Hepatocyte (in vitro differentiated cells): ENCODE results near the gene AQP12A. TPM values are rescaled to one million over a fixed set of nuclear protein-coding genes. Genes with fewer than 3 reads are reported as not detected.
"Not testable (repeated sequence)": the region's sequence is repeated elsewhere in the genome, so short reads cannot be mapped to it uniquely, and the experiment has no call there.

ENCODE experiments used
- DNase-seq: peaks from one replicate; pipeline ENCODE4 v3.0.0-alpha.2; 2016; ENCODE audit warnings: low spot score
- H2AFZ ChIP-seq: fragments of 200-600 bp; sonication (generic); 2 replicates; pipeline ENCODE4 v1.6.0; 2016; ENCODE audit warnings: antibody characterized with exemption, mild to moderate bottlenecking
- H3K27ac ChIP-seq: fragments of 200-600 bp; sonication (generic); 2 replicates; pipeline ENCODE4 v1.5.1; 2016; ENCODE audit warnings: mild to moderate bottlenecking
- H3K27me3 ChIP-seq: fragments of 200-600 bp; sonication (generic); 2 replicates; pipeline ENCODE4 v1.6.1; 2016
- H3K36me3 ChIP-seq: fragments of 200-600 bp; sonication (generic); replicated peaks from 2 replicates; pipeline ENCODE4 v1.5.1; 2016; ENCODE audit warnings: low read depth; ENCODE audit not compliant: insufficient read depth
- H3K4me1 ChIP-seq: fragments of 200-600 bp; sonication (generic); 2 replicates; pipeline ENCODE4 v1.5.1; 2016; ENCODE audit warnings: mild to moderate bottlenecking, moderate library complexity; ENCODE audit not compliant: insufficient read depth
- H3K4me2 ChIP-seq: fragments of 200-600 bp; sonication (generic); 2 replicates; pipeline ENCODE4 v1.6.0; 2016
- H3K4me3 ChIP-seq: fragments of 200-600 bp; sonication (generic); 2 replicates; pipeline ENCODE4 v1.5.1; 2016; ENCODE audit warnings: mild to moderate bottlenecking
- H3K79me2 ChIP-seq: fragments of 200-600 bp; sonication (generic); 2 replicates; pipeline ENCODE4 v1.6.0; 2017; ENCODE audit warnings: mild to moderate bottlenecking
- H3K9me2 ChIP-seq: fragments of 200-600 bp; sonication (generic); replicated peaks from 2 replicates; pipeline ENCODE4 v1.6.0; 2017; ENCODE audit warnings: mild to moderate bottlenecking; ENCODE audit not compliant: insufficient read depth
- H3K9me3 ChIP-seq: fragments of 200-600 bp; sonication (generic); 2 replicates; pipeline ENCODE4 v1.5.1; 2016; ENCODE audit warnings: low read depth, mild to moderate bottlenecking
- H4K20me1 ChIP-seq: fragments of 200-600 bp; sonication (generic); 2 replicates; pipeline ENCODE4 v1.6.0; 2016; ENCODE audit warnings: mild to moderate bottlenecking; ENCODE audit not compliant: insufficient read depth, poor library complexity, severe bottlenecking
- EZH2 ChIP-seq: fragments of 200-600 bp; sonication (generic); IDR thresholded peaks from 2 replicates; pipeline ENCODE4 v1.6.1; 2016; ENCODE audit warnings: antibody characterized with exemption, mild to moderate bottlenecking, borderline replicate concordance
- EZH2phosphoT487 ChIP-seq: fragments of 200-600 bp; sonication (generic); IDR thresholded peaks from one replicate; pipeline ENCODE4 v1.6.1; 2018; ENCODE audit warnings: antibody characterized with exemption, mild to moderate bottlenecking, low read depth, moderate library complexity; ENCODE audit not compliant: unreplicated experiment, severe bottlenecking
- WGBS: methylation state at CpG from one replicate; pipeline ENCODE4 v1.1.6; 2016; ENCODE audit warnings: low lambda C conversion rate; ENCODE audit errors: missing lambda C conversion rate; 5-methylcytosine and 5-hydroxymethylcytosine counted together
- polyA plus RNA-seq: library from polyadenylated mRNA; unstranded; fragments of >200 nt; fragmentation: Nextera tagmentation; extraction: Ambion mirVana; gene quantifications from 2 replicates; pipeline ENCODE4 v1.2.1, GENCODE V29; 2016
- total RNA-seq: library from RNA; depleted of rRNA; stranded (reverse); fragments of >200 nt; gene quantifications from 2 replicates; pipeline ENCODE4 v1.2.3, GENCODE V29; 2014
- TF ChIP-seq, protein P1 (sequence below): fragments of 200-600 bp; sonication (generic); IDR thresholded peaks from 2 replicates; pipeline ENCODE4 v1.5.1; 2016; ENCODE audit warnings: antibody characterized with exemption, mild to moderate bottlenecking; ENCODE audit not compliant: poor library complexity

AQP12A gene, protein sequence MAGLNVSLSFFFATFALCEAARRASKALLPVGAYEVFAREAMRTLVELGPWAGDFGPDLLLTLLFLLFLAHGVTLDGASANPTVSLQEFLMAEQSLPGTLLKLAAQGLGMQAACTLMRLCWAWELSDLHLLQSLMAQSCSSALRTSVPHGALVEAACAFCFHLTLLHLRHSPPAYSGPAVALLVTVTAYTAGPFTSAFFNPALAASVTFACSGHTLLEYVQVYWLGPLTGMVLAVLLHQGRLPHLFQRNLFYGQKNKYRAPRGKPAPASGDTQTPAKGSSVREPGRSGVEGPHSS
- total RNA-seq (not detected in 2 replicates), polyA plus RNA-seq (not detected in 2 replicates)

DNA sequence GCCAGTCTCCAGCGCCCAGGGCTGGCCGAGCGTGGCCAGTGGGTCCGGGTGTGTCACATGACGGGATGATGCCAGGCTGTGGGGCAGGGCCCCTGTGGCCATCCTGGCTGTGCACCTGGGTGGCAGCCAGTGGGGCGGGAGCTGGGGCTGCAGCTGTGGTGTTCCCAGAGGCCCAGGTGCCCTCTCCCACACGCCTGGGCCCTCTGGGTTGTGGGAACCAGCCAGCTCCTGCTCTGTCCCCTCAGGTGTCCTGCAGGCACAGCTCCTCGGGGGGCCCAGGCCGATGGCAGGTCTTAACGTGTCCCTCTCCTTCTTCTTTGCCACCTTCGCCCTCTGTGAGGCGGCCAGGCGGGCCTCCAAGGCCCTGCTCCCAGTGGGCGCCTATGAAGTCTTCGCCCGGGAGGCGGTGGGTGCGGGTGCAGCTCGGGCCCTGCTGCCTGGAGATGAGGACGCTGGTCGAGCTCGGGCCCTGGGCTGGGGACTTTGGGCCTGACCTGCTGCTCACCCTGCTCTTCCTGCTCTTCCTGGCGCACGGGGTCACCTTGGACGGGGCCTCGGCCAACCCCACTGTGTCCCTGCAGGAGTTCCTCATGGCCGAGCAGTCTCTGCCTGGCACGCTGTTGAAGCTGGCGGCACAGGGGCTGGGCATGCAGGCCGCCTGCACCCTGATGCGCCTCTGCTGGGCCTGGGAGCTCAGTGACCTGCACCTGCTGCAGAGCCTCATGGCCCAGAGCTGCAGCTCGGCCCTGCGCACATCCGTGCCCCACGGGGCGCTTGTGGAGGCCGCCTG lies at the start of gene AQP12A:
Gene AQP12A, plus strand, starts transcription at position 236 of the 790 bp plus-strand sequence. Its CDS starts 48 bp downstream, at position 284.
- H3K4me1 ChIP-seq, DNase-seq, H3K27ac ChIP-seq, H3K9me2 ChIP-seq, H2AFZ ChIP-seq, H3K36me3 ChIP-seq, H3K27me3 ChIP-seq, H3K4me2 ChIP-seq, H4K20me1 ChIP-seq, H3K79me2 ChIP-seq, H3K4me3 ChIP-seq, H3K9me3 ChIP-seq: not testable (repeated sequence)
- 96% methylated on average over 23 of the region's 37 CpGs for WGBS

DNA sequence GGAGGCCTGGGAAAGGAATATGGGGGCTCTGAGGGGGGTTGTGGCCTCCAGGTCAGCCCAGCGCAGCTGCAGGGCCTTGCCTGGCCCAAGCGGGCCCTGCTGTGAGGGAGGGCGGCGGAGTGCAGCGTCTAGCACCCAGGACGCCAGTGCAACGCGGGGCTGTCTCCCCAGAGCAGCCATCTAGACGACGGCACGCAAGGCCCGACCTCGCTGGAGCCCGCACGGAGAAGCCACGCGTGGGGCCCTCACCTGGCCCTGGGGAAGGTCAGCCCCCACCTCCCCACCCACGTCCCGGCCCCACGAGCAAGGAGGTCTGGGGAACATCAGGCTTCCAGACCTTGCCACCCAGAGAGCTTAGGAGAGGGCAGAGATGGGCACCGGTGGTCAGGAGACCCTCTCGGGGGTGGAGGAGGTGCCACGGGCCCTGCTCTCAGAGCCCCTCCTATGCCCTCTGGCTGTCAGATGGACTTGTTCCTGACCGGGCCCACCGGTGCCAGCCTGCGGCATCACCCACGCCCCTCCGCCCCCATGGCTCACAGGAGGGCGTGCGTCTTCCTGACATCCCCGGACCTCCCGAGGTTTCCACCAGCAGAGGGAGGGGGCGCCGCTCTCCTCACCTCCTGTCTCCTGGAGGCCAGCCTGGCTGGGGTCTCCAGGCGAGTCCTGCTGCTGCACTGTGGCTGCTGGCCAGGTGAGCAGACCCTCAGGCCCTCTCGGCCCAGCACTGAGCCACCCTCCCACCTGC lies 49.4 kb upstream of the AQP12A start:
- H3K9me2 ChIP-seq, result no peaks in the 10 kb centered on the region
- no peak overlapping the region for H3K4me2 ChIP-seq
- no peak overlapping the region for H2AFZ ChIP-seq
- DNase-seq, result no peak
- H4K20me1 ChIP-seq, result no peaks in the 10 kb centered on the region
- no peak overlapping the region for H3K27ac ChIP-seq
- H3K9me3 ChIP-seq, result no peaks in the 10 kb centered on the region
- no peaks in the 10 kb centered on the region for H3K4me1 ChIP-seq
- no peaks in the 10 kb centered on the region for H3K27me3 ChIP-seq
- H3K36me3 ChIP-seq, result no peaks in the 10 kb centered on the region
- 92% methylated on average over 31 of the region's 36 CpGs for WGBS
- no peaks in the 10 kb centered on the region for H3K79me2 ChIP-seq
- TF ChIP-seq, protein P1, sequence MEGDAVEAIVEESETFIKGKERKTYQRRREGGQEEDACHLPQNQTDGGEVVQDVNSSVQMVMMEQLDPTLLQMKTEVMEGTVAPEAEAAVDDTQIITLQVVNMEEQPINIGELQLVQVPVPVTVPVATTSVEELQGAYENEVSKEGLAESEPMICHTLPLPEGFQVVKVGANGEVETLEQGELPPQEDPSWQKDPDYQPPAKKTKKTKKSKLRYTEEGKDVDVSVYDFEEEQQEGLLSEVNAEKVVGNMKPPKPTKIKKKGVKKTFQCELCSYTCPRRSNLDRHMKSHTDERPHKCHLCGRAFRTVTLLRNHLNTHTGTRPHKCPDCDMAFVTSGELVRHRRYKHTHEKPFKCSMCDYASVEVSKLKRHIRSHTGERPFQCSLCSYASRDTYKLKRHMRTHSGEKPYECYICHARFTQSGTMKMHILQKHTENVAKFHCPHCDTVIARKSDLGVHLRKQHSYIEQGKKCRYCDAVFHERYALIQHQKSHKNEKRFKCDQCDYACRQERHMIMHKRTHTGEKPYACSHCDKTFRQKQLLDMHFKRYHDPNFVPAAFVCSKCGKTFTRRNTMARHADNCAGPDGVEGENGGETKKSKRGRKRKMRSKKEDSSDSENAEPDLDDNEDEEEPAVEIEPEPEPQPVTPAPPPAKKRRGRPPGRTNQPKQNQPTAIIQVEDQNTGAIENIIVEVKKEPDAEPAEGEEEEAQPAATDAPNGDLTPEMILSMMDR, result no peak
- TF ChIP-seq EZH2phosphoT487 (no peak), EZH2 (no peak)
- H3K4me3 ChIP-seq, result no peak overlapping the region

DNA sequence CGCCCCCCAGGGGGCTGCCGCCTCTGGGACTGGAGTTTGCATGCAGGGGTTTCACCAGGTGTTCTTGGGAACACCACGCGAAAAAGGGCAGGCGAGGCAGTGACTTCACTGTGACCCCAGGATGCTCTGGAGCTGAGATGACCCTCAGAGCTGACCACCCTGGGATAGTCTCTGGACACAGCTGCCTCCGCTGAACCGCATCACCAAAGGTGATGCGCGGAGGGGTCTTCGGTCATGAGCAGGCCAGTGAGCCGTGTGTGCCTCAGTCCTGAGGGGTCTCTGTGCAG lies 48.9 kb upstream of the AQP12A start:
- no peaks in the 10 kb centered on the region for H4K20me1 ChIP-seq
- H3K4me2 ChIP-seq, result no peak overlapping the region
- TF ChIP-seq, protein P1, result no peak
- TF ChIP-seq EZH2phosphoT487 (no peak), EZH2 (no peak)
- no peaks in the 10 kb centered on the region for H3K36me3 ChIP-seq
- no peaks in the 10 kb centered on the region for H3K9me2 ChIP-seq
- H2AFZ ChIP-seq, result no peak overlapping the region
- no peak for DNase-seq
- WGBS, result 98% methylated on average over 11 of the region's 11 CpGs
- H3K27me3 ChIP-seq, result no peaks in the 10 kb centered on the region
- H3K4me1 ChIP-seq, result no peaks in the 10 kb centered on the region
- no peak overlapping the region for H3K27ac ChIP-seq
- H3K9me3 ChIP-seq, result no peaks in the 10 kb centered on the region
- H3K79me2 ChIP-seq, result no peaks in the 10 kb centered on the region
- no peak overlapping the region for H3K4me3 ChIP-seq
